Stimulated activated CD8-positive, alpha-beta memory T cell treated with anti-CD3 and anti-CD28 coated beads, Interleukin-4, amount 100 ng/mL, for 24 hours (primary cell): Measurements from ENCODE around the gene KCNQ4.

Source experiments
- DNase-seq: peaks from one replicate; pipeline ENCODE4 v3.0.0-alpha.2; 2020; ENCODE audit warnings: low read depth

KCNQ4 gene

DNA sequence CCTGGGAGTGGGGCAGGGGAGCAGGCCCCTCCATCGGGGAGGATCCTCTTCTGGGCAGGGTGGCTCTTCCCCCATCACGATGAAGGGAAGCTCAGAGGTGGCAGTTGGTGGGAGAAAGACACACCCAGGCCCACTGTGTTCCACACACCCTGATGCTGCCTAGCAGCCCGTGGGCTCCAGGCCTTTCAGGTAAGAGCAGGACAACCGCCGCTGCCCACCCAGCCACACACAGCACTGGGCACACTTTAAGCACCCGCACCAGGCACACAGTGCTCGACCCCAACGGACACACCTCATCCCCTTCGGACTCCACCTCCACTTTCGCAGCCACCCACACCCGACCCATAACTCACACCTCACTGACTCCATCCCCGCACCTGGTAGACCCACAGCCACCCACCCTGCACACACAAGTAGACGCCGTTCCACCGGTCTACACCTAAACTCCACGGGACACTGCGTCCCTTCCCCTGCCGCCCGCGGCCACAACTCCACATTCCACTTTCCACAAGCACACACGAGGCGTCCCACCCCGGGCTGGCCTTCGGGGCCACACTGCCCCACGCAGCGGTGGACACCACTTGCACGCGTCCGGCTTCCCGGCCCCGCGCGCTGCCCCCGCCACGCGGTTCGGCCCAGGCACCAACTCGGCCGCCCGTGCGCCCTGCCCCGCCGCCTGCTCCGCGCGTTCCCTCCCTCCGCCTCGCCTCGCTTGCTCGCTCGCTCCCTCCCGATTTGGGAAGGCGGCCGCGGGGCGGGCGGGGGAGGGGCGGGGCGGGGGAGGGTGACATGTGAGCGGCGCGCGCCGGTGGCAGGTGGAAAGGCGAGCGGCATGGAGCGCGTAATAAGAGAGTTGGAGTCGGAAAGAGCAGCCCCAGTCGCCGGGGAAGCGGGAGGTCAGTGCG, at the start of gene KCNQ4:
Gene KCNQ4, plus strand, starts transcription at position 787 of the 905 bp plus-strand sequence. CDS start 307 bp downstream, outside the sequence.
- peak; percentile 13 for DNase-seq

DNA sequence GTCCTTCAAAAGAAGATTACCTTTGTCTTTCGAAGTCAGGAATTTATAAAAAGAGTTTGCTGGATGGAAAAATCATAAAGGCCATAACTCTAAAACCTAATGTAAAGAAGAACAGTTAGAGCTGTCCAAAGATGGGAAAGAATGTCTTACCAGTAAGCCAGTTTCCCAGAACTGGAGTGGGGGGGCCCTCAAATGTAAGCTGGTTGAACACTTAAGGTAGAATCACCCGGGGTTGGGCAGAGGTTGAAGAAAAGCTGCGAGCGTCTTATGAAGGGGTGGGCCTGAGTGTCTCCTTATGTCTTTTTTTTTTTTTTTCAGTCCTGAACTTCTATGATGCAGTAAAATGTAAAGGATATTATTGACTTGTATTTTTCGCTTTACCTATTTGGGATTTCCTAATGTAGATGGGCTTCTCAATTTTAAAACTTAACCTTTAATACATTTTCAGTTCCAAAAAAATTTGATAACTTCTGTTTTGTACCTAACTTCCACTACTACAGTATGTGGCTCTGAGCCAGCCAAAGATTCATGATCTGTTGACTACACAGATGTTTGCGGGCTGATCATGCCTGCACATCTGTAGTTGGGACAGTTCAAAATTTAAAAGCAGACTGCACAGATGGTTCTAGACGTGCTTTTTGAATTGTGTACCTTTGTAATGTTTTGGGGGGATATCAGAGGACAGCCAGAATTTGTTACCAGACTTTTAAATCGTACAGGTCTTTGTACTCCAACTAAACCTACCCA, 48.5 kb upstream of the KCNQ4 start:
- no peak for DNase-seq

DNA sequence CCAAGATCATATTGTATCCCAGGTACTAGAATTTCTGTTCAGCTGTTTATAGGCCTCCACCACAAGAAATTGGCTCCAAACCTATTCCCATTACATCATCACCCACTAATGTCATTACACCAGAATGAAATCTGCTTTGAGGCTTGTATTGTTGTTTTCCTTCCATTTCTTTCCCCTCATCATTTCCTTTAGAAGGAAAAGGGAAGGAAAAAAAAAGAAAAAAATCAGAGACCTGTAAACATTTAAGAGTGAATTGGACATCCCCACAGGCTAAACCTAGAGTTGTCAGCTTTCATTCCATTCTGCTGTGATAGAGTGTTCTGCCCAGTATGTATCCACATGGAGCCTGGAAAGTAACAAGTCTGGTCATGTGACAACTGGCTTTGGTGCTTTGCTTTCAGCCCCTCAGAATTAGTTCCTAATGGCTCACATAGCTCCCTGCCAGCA, 47.5 kb upstream of the KCNQ4 start:
- no peak for DNase-seq

DNA sequence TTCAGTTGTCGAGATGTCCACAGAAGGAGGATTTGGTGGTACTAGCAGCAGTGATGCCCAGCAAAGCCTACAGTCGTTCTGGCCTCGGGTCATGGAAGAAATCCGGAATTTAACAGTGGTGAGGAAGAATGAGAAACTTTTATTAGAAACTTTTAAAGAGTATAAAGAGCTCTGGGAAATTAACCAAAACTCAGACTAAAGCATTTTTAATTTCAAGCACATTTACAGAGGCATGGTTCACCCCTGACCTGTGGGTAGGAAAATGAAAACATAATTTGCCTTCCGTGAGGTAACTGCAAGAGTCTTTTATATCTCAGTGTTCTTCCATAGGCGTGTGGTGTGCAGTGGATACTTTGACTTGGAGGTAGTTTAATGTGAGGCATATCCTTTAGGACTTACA, 44.8 kb upstream of the KCNQ4 start:
- no peak for DNase-seq

DNA sequence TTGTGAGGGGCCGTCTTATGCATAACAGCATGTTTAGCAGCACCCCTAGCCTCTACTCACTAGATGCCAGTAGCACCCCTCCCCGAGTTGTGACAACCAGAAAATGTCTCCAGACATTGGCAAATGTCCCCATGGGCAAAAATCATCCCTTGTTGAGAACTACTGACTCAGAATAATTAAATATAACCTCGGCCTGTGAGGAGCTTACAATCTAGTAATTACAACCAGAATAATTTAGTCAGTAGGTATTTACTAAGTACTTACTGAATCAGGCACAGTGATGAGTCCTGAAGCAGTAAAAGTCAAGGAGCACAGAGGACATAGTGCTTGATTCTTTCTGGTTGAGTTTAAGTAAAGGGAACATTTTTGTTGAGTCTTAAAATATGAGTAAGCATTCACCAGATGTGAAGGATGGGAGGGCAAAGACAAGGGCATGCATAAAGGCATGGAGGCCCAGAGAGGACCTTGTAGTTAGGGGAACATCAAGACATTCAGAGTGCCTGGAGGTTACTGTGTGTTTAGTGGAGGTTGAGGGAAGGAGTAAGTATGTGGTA, 44.1 kb upstream of the KCNQ4 start:
- no peak for DNase-seq

DNA sequence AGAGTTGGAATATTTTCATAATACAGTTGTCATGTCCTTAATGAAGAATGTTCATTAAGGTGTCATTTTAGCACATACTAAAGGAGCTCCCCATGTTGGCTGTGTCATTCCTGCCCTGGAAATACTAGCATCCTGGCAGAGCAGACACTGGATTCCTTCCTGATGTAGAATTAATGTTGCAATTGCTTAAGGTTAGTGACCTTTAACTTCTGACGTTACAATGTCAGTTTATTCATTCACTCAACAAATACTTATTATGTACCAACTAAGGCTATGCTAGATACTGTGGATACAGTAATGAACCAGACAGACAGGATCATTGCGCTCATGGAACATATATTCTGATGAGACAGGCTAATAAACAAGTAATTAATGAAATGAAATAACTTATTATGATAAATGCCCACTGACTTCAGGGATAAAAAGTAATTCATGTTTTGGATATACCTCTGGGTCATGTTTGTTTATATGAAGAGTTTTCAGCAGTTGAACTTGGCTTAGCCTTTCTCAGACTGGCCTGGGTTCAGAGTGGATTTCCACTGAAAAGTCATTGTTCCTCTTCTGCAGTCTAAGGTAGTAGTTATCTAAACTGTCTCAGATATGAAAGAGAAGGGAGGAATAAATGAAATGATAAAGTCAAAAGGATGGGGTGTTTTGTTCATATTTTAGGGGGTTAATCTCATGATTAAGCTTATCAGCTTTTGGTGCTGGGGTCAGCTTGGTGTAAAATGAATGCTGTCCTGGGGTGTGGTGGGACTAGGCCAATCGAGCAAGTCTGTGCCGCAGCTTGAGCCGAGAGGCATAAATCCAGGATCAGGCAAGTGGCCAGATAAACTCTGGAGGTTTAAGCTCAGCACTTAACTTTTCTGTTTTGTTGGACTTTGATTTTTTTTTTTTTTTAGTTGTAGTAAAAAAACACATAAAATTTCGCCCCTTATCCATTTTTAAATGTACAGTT, 43.3 kb upstream of the KCNQ4 start:
- no peak for DNase-seq

DNA sequence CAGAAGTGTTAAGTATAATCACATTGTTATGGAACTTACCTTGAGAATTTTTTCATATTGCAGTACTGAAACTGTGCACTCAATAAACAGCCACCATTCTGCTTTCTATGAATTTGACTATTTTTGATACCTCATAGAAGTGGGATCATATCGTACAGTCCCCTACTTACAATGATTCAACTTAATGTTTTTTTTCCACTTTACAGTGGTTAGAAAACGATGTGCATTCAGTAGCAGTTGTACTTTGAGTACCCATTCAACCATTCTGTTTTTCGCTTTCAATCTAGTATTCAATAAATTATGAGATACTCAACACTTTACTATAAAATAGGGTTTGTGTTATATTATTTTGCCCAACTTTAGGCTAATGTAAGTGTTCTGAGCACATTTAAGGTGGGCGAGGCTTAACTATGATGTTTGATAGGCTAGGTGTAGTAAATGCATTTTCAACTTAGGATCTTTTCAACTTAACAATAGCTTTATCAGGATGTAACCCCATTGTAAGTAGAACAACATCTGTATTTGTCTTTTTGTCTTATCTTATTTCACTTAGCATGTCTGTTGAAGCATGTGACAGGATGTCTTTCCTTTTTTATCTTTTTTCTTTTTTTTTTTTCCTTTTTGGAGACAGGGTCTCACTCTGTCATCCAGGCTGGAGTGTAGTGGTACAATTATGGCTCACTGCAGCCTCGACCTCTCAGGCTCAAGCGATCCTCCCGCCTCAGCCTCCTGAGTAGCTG, 42.4 kb upstream of the KCNQ4 start:
- no peak for DNase-seq

DNA sequence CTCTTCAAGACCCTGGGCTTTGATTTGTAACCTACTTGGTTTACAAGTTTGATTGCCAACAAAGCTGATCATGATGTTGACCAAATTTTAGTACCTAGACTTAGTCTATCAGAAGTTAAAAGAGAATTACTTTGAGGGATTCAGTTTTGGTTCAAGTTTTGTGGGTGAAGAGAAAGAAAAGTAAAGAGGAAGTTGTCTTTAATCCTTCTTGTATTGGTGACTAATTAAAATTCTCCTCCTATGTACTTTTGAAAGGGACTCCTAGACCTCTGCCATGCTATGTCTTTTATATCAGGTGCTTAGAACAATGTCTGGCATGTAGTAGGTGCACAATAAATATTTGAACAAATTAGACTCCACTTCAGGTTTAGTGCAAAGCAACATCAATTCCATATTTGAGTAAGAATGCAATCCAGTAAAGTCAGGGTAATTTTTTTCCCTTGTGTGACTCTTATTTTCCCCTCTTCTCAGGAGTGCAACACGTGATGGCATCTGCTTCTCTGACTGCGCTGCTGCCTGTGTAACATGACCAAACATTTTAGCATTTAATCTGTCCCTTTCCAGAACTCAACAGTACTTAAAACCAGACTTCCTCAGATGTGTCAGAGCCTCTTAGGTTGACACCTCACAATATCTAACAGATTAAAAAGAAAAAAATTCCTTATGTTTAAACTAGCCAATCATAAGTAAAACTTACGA, 41.1 kb upstream of the KCNQ4 start:
- no peak for DNase-seq

DNA sequence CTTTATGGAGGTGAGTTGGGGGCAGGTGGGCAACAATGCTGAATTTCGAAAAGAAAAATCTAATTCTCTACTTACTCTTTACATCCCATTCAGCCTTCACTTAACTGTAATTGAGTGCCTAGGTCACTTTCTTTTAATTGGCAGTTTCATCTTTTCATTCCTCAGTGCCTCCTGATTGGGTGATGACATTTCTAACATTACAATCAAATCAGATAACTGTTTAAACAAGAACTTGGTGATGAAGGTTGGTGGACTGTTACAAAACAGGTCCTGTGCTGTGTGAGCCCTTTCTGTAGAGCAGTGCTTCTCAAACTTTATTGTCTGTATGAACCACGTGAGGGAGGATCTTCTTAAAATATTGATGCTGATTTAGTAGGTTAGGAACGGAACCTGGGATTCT, 40.1 kb upstream of the KCNQ4 start:
- DNase-seq: no peak

DNA sequence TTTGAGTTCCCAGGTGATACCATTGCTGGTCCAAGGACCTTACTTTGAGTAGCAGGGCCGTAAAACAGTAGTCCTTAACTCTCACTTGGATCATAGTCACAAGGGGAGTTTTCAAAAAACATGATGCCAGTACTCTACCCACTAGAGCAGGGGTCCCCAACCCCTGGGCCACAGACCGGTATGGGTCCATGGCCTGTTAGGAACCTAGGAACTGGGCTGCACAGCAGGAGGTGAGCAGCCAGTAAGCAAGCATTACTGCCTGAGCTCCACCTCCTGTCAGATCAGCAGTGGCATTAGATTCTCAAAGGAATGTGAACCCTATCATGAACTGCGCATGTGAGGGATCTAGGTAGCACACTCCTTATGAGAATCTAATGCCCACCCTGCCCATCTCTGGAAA, 39.7 kb upstream of the KCNQ4 start:
- no peak for DNase-seq

DNA sequence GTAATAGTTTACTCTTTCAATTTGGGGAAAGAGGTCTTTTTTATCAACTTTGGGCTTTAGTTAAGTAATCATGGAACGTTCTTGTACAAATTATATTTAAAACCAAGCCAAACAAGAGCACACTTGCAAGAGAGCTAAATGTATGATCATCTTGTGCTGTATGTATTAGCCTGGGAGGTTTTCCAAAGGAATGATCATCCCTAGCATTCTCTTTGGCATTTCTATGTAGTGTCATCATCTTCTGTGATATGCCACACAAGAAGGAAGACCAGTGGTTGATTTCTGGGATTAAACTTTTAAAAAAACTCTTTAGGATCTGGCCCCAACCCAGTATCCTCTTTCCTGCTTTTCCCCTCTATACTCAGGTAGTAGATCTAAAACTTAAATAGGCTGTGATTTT, 38.4 kb upstream of the KCNQ4 start:
- DNase-seq: no peak

DNA sequence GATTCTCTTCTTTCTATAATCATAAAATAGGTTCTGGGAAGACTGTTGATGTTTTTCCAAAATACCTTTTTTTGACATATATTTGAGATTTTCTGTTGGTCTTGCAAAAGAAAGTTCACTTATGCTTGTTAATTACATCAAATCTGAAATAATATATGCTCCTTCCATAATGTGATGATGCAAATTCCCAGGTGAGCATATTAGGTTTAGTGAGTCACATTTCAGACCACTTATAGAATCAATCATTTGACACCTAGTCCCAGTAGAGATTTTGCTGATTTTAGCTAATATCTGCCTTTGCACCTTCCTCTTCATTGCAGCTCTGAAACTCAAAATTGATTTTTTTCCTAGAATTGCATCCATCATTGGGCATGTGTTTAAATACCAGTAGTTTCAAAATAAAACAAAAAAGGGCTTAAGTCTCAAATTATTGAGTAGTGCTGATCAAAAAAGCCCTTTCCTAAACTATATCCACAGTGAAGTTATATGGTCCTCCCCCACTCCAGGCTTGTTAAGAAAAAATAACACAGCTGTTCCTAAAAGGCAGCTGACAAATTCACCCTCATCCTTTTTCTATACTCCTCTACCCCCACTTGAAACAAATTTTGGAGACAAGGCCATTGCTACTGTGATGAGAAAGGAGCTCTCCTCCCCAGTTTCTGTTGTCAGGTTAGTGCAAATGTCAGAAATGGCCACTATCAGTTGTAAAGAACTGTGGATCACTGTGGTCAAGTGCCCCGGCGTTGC, 37.1 kb upstream of the KCNQ4 start:
- no peak for DNase-seq

DNA sequence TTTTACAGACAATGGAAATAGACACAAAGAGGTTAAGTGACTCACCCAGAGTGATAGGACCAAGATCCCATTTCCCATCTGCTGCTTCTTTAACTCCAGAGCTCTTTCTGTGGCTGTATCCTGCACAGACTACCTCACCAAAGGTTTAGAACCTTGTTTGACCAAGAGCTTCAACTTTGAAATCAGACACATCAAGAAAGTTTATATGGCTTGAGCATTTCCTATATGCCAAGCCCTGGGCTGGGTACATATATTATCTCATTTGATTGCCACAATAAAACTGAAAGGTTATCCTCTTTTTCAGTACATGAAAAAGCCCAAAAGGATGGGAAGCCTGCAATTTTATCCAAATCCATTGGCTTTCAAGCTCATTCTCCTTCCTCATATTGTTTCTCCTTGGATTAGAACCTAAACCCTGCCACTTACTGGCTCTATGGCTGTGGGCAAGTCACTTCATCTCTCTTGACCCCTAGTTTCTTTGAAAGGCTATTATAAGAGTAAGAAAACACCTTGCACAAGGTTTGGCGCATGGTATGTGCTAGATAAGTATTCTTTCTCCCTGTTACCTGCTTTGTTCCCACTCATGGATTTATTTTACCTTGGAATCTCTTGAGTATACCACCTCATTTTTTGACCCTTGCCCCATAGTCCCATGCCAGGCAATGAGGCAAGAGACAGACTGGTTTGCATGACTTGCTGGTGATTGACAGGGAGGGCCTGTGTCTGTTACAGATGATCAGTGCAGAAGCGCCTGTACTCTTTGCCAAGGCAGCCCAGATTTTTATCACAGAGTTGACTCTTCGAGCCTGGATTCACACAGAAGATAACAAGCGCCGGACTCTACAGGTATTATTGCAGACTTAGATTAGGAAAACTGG, 34.5 kb upstream of the KCNQ4 start:
- no peak for DNase-seq

DNA sequence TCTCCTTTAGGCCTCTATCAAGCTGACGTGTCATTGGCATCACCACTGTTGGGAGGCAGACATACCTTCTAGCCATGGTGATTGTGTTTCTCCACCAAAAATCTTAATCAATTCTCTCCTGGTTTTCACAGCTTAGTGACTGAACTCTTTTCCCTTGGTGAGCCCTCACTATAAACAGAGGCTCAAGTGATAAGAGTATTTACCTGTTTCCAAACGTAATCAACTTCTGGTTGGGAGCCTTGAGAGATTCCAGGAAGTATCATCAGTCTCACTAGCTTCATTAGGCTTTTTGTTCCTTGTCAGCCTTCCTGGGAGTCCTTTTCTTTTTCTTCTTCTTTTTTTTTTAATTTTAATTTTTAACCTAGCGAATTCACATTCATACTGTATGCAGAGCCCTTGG, 33.8 kb upstream of the KCNQ4 start:
- DNase-seq: no peak

DNA sequence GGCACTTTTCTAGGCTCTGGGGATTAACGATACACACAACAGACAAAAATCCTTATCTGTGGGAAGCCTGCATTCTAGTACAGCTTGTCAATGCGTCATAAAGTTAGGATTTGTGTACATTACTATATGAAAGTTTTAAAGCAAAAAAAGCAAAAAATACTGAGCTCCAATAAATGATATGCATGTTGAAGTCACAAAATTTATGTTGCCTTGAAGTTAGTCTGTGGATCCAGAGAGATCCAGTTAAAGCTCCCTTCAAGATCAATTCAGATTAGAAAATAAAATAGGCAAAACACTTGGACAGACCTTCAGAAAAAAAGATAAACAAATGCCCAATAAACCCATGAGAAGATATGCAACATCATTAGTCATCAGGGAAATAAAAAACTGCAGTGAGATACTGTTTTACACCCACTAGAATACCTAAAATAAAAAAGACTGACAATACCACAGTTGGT, 33.1 kb upstream of the KCNQ4 start:
- DNase-seq: no peak

DNA sequence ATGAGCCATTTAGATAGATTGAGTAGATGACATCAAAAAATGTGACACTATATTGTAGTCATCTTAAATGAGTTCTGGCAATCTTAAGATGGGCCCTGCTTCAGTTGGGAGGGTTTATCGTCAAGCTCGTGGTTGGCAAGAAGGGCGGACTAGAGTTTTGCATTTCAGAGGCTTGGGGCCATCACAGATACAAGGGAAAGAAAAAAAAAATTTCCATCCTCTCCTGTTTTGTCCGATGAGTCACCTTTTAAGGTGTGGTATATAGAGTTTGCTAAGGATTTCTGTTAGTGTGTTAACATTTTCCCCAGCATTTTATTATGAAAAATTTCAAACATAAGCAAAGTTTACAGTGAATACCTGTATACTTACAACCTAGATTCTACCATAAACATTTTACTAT, 31.8 kb upstream of the KCNQ4 start:
- DNase-seq: no peak

DNA sequence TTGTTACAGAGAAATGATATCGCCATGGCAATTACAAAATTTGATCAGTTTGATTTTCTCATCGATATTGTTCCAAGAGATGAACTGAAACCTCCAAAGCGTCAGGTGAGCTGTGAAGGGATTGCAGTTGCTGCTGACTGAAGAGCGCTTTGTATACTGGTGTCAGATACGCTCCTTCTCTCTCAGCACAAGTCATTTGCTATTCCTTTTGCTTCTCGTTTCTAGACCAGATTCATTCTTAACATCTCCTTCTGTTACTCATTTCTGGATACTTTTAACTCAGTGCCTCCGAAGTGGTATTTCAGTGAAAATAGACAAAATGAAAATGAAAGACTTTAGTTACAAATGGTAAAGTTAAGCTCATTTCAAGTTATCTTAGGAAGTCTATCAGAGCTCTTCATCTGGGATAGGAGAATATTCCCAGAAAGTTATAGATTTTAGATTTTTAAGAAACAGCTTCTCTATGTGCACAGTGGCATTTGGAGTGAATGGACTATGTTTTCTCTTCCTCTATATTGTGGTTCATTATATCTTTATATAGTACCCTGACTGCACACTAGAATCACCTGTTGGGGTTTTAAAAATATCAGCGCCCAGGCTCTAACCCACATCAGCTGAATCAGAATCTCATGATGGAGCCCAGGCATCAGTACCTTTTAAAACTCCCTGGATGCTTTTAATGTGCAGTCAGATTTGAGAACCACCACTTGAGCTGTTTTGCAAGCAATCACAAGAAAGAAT, 30.3 kb upstream of the KCNQ4 start:
- DNase-seq: no peak

DNA sequence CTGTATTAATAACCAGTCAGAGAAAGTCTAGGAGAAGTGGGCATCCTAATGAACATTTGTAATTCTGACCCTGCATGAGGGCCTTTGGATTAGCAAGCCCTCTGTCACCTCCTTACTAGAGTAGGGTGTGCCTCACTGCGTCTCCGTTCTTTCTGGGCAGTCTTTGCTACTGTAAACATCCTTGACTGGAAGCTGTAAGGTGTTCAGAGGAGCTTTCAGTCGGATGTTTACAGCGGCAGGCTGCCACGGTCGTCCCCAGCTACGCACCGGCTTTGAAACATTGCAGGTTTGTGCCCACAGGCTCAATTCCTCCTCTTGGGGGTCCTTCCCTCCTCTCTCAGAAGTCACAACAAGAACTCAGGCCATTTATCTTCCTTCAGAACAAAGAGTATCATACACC, 29.4 kb upstream of the KCNQ4 start:
- no peak for DNase-seq
